Fibroblast of the aortic adventitia (primary cell): ENCODE measurements around the gene DNAI7. TPM values are rescaled to one million over a fixed set of nuclear protein-coding genes. Genes with fewer than 3 reads are reported as not detected.

Experiments
- DNase-seq: peaks from one replicate; pipeline ENCODE4 v3.0.0-alpha.2; 2010; ENCODE audit warnings: low read depth
- H3K4me3 ChIP-seq: 2 replicates; pipeline ENCODE4 v1.5.1; 2011; ENCODE audit warnings: low read depth, mild to moderate bottlenecking, control low read depth, low read length, moderate library complexity
- total RNA-seq: library from RNA; depleted of rRNA; stranded (reverse); fragments of >200 nt; gene quantifications from 2 replicates; pipeline ENCODE4 v1.2.3, GENCODE V29; 2012; ENCODE audit warnings: low replicate concordance
- TF ChIP-seq, protein P1 (sequence below): IDR thresholded peaks from 2 replicates; pipeline ENCODE4 v1.5.1; 2011; ENCODE audit warnings: mild to moderate bottlenecking, low read length, control low read depth, inconsistent platforms; ENCODE audit not compliant: insufficient read depth

Gene DNAI7
- total RNA-seq, 1 donor, result 0.18 TPM

DNA sequence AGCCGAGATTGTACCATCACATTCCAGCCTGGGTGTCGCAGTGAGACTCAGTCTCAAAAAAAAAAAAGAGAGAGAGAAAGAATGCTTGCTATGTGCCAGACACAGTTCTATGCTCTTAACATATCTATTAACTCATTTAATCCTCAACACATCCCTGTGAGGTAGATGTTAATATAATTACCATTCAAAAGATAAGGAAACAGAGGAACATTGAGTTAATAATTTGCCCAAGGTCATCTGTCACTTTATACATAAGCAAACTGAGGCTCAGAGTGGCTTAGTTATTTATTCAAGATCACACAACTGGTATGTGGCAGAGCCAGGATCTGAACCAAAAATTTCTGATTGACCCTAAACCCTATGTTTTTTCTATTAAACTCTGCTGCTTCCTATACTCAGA lies 129.9 kb downstream of the DNAI7 start:
- no peak for DNase-seq
- no peak overlapping the region for H3K4me3 ChIP-seq
- TF ChIP-seq, protein P1, sequence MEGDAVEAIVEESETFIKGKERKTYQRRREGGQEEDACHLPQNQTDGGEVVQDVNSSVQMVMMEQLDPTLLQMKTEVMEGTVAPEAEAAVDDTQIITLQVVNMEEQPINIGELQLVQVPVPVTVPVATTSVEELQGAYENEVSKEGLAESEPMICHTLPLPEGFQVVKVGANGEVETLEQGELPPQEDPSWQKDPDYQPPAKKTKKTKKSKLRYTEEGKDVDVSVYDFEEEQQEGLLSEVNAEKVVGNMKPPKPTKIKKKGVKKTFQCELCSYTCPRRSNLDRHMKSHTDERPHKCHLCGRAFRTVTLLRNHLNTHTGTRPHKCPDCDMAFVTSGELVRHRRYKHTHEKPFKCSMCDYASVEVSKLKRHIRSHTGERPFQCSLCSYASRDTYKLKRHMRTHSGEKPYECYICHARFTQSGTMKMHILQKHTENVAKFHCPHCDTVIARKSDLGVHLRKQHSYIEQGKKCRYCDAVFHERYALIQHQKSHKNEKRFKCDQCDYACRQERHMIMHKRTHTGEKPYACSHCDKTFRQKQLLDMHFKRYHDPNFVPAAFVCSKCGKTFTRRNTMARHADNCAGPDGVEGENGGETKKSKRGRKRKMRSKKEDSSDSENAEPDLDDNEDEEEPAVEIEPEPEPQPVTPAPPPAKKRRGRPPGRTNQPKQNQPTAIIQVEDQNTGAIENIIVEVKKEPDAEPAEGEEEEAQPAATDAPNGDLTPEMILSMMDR, result no peak

GRCh38 chr12:25063873-25064628 lies 130.9 kb downstream of the DNAI7 start:
- no peak overlapping the region for H3K4me3 ChIP-seq
- no peak for DNase-seq
- TF ChIP-seq, protein P1, result no peak

DNA sequence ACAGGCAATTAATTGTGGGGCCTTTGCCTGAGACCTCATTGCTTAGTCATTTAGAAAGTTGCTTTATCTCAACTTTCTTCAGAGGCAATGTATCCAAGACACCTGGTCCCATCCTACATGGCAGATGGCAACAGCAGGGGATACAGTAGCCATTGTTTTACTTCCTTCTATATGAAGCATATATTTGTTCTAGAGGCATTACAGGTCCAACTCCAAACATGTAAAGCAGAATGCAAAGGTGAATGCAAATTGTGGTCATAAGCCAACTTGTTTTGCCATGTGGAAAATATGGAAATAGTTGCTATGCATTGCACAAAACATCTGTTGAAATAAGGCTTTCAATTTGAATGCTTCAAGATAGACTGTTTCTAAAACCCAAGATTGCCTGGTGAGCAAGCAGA lies 136.3 kb downstream of the DNAI7 start:
- TF ChIP-seq, protein P1, result no peak
- no peak for DNase-seq
- no peak overlapping the region for H3K4me3 ChIP-seq

Other genes with a start within 250 kb of the DNAI7 start
- gene BCAT1, start 246.1 kb downstream of the DNAI7 start, total RNA-seq, result 186 and 453 TPM in 2 replicates
- 20.6 and 41.7 TPM in 2 replicates for gene ETFRF1, start 77 bp upstream of the DNAI7 start, total RNA-seq
- 9.2 and 18.6 TPM in 2 replicates for gene KRAS, start 55.8 kb upstream of the DNAI7 start, total RNA-seq